Erythroblast (primary cell): ENCODE measurements around the gene IGFALS.

Experiments
- GATA1 ChIP-seq: IDR thresholded peaks from 2 replicates; pipeline ENCODE4 v1.6.1; 2011; ENCODE audit warnings: low read depth, mild to moderate bottlenecking, control low read depth, low read length, moderate library complexity
- POLR2A ChIP-seq: IDR thresholded peaks from 2 replicates; pipeline ENCODE4 v1.6.1; 2011; ENCODE audit warnings: mild to moderate bottlenecking, low read length

DNA sequence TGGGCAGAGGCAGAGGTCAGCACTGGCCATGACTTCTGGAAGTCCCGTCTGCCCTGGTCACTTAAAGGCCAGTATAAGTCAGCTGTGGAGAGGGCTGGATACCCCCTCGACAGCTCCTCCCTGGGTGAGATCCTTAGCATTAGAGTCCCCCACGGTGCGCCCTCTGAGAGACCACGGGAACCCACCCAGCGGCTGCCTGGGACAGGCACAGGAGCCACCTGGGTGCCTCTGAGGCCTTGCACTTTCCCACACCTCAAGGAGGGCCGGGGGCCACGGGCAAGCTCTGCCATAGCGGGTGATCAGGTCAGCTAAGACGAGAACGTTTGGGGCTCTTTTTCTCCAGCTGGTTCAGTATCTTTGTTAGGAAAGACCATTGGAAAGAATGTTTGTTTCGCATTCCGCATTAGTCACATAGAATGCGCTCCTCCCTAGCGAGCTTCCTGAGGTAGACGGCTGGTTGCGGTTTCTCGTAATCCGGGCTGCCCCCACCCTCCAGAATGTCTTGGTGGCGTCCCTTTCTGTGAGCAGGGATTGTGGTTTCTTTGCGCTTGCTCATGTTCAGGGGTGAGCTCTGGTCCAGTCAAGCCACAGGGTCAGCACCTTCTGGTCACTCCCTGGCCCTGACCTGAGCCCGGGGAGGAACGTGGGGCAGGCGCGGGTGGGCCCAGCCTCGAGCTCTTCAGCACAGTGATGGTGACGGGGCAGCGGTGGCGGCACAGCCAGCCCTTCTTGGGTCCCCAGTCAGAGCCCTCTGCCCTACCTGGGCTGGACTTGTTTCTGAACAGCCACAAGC is 47.4 kb downstream of the IGFALS start:
- TF ChIP-seq POLR2A (no peak), GATA1 (no peak)
